Activated CD4-positive, alpha-beta T cell treated with anti-CD3 and anti-CD28 coated beads for 1 hour (primary cell): ENCODE results near the gene METTL17.
"Not testable (repeated sequence)": the region's sequence is repeated elsewhere in the genome, so short reads cannot be mapped to it uniquely, and the experiment has no call there.

Experiments
- DNase-seq: peaks from one replicate; pipeline ENCODE4 v3.0.0-alpha.2; 2020

METTL17 gene

GRCh38 chr14:20997115-20997514, 7.3 kb downstream of the METTL17 start:
- no peak for DNase-seq

GRCh38 chr14:20997564-20997963, 7.8 kb downstream of the METTL17 start:
- DNase-seq: no peak

DNA sequence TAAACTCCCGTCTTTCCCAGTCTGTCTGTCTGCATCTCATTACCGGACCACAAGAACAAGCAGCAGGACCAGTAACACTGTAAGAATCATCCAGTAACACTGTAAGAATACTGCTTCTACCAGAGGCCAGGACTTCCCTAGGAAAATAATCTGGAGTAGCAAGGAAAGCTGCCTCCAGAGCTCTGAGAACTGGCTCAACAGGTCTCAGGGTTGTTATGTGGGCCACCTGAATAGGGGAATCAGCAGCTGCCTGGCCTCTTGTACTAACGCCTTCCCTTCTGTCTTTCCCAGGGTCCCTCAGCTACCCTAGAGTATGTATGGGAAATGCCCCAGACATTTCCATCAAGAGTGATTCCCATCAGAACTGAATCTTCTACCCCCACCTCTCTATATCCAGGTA, 8.4 kb downstream of the METTL17 start:
- DNase-seq: no peak

DNA sequence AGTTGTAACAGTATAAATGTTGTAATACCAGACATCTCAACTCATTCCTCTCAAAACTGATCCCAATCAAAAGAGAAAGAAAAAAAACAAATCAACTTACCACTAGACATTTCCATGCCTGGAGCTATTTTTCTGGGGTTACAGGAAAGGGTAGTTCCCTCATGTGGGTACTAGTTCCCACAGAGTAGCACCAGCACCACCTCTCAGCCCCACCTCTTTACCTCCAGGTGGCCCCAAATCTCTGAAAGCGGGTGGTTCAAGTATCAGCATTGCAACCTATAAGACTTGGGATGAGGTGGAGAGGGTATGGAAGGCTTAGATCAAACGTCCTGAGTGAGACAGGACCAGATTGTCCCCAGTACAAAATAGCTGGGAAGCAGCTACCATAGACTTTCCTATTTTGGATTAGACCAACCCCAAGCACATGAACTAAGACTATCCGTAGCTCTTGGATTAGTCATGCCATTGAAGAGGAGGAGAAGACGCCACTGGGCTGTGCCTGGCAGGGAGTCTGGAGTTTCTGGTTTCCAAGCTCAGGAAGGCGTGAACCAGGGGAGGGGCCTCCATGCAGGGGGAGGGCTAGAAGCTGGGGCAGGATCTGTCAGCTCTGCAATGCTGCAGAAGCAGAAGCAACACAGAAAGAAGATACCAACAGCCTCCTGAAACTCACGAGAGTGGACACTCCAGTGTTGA, 9.0 kb downstream of the METTL17 start, which contains the start of gene SLC39A2:
Gene SLC39A2 (plus strand): TSS at position 620 of the 693 bp plus-strand sequence. CDS start 154 bp downstream, outside the sequence.
- DNase-seq: no peak

GRCh38 chr14:20999591-20999990, 9.8 kb downstream of the METTL17 start:
- no peak for DNase-seq

DNA sequence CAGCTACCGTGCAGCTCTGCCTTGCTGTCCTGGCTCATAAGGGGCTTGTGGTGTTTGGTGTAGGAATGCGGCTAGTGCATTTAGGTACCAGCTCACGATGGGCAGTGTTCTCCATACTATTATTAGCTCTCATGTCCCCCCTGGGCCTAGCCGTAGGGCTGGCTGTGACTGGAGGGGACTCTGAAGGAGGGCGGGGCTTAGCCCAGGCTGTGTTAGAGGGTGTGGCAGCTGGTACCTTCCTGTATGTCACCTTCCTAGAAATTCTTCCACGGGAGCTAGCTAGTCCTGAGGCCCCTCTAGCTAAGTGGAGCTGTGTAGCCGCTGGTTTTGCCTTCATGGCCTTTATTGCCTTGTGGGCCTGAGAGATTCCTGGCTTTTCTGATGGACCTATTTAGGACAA, 11.4 kb downstream of the METTL17 start:
- no peak for DNase-seq

GRCh38 chr14:21003788-21004346, 14.1 kb downstream of the METTL17 start:
- no peak for DNase-seq

GRCh38 chr14:21009721-21010120, 19.9 kb downstream of the METTL17 start:
- DNase-seq: not testable (repeated sequence)

GRCh38 chr14:21011136-21011535, 21.4 kb downstream of the METTL17 start:
- DNase-seq: no peak

DNA sequence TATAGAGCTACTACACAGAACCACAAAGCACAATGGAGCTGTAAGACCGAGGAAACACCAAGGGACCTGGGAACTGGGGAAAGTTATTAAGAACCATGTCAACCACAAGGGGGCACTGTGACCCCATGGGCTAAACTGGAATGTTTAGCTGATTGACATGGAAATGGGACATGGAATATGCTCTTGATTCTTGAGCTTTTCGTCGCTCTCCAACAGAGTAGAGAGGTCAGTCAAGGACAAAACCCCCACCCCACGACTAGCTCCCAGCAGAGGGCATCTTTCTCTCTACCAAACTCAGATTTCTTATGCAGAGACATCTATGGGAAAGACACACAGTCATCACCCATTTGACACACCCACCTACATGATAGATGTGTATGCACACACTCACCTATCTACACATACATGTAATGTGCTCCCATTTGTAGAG, 25.0 kb downstream of the METTL17 start:
- peak; percentile 68 for DNase-seq

DNA sequence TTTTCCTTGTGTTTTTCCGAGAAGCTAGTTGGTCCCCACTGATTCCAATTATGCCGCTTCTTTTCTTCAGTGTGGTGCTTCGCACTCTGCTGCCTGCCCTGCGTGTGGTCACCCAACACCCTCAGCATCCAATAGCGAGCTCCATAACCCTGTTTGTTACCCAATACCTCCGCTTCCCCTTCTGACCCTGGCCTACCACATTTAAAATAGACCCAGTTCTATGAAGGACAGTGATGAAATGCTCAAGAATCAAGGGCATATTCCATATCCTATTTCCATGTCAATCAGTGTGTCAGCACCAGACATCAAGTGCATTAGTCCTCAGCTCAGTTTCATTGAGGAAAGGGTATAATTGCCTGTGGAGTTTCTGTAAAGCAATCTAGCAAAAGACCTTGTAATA, 25.5 kb downstream of the METTL17 start:
- no peak for DNase-seq

DNA sequence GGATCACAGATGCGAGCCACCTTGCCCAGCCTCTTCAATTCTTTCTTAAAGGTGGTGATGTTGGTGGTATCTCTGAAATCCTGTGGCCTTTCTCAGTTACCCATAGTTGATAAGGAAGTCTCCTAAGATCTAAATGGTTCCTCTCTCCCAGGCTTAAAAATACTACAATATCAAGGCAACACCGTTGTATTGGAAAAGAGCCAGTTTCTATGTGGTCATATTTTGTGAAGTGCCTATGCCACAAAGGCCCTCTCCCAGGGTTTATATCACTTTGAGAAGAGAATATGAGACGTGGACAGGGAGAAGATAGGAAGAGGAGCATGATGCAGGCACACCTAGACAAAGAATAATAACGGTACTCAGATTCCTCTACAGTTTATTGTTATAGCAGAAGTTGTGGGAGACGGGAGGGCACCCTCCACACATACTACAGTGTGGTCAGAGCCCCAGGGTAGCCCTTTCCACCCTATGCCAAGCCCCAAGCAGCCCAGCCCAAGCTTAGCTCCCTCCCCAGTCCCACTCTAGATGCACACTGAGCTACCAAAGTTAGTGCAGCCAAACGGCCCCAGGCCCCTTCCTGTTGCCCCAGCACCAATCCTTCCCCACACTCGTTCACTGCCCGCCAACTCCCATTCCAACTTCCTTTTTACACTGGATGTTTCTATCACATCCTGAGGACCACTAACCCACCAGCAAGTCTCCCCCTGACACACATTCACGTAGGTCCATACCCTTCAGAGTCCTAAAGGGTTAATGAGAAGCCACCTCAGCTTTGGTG, 26.8 kb downstream of the METTL17 start:
- no peak for DNase-seq

DNA sequence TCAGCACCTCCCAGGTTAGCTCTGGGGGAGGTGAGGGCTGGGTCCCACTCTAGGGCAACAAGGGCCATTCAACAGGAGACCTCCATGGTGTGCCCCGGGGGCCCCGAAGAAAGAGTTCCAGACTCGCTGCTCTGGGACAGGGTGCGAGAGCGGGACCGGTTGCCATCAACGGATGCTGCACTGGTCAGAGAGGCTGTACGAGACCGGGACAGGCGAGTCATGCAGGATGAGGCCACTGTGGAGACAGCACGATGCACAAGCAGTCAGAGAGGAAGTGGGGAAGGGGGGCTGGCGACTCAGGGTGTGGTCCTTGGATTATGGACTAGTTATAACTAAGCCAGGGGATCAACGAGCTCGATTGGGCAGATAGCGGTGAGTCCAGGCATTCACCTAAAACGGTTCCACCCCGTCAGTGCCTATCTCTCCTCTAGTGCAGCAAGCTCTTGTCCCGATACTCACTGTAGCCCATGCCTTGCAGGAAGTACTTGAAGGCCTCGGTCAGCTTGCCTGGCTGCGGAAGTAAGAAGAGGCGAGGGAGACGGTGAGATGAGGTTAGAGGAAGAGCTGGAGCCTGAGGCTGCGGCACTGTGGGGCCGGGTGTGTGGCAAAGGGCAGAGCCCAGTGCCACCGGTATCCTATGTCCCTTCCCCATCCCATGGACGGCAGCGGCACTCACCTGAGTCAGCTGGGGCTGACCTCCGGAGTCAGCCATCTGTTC, 27.9 kb downstream of the METTL17 start:
- no peak for DNase-seq

DNA sequence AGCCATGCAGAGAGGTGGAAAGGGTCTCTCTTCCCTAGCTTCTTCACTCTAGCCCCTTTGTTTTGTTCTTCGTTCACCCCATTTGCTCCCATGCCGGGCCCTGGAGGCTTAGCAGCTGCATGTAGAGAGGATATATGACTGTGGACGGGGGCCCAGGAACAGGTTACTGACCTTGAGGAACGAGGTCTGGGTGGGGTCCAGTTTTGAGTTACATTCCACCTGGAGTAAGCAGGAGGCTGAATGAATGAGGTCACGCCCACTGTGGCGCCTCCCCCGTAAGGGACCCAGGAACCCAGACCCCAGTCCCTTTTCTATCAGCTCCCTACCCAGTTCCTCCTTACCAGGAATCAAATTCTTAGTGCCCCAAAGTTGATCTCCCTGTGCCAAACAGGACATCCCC, 28.5 kb downstream of the METTL17 start:
- no peak for DNase-seq

- DNase-seq: no peak
These were observed 29.0 kb downstream of the METTL17 start for GRCh38 chr14:21018781-21019180.

DNA sequence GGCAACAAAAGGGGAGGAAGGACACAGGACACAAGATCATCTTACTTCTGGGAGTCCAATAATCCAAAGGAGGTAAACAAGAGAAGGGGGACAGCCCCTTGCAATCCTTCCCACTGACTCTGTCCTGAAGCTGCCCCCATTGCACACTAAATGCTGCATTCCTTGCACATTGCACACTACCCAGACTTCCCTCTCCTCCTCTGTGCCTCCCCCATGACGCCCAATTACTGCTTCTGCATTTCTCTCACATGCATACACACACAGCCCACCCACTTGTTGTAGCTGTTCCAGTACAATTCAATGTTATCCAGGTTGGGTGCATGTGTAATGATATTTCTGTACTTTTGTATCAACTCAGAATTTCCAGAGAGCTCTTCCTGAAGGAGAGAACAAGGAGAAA, 29.6 kb downstream of the METTL17 start:
- no peak for DNase-seq

DNA sequence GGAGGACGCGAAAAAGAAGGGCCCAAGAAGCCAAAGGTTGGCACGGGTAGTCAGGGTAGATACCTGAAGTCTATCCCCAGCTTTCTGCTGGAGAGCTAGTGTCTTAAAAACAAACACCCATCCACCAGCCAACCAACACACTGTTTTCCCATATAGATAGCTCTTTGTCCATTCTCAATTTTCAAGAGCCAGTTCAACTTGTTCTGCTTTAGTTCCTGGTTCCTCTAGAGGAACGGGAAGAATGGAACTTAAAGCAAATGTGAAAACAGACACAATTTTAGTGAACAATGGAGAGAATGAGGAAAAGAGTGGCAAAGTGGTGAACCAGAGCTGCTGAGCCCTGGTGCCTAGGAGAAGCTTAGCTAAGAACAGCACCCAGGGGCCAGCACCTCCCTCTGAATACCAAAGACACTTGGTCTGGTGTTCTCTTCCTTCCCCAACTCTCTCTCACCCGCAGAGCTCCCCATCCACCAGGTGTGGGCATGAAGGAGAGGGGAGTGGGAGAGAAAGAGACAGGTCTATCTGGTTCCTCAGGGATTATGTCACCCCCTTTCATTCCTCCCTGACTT, 31.3 kb downstream of the METTL17 start:
- no peak for DNase-seq

DNA sequence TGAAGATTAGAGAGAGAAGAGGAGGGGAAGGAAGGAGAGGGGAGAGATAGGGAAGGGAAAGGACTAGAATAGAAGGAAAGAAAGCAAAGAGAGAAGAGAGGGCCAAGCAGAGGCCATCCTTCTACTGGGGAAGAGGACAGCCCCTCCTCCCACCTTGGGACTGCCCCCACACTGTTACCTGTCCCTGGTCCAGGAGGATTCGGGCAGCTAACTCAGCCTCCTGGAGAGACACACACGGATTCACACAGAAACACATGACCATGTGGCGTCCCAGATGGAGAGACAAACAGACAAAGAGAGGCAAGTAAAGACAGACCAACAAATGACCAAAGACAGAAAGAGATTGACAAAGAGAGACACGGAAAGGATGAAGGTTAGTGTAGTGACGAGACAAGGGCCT, 32.9 kb downstream of the METTL17 start:
- no peak for DNase-seq

- no peak for DNase-seq
These were observed 33.4 kb downstream of the METTL17 start for GRCh38 chr14:21023174-21023573.

- no peak for DNase-seq
These were observed 34.2 kb downstream of the METTL17 start for GRCh38 chr14:21023817-21024584.

- DNase-seq: peak; percentile 61
These were observed 35.0 kb downstream of the METTL17 start, which contains the start of gene NDRG2 for GRCh38 chr14:21024585-21025370. TSS of gene NDRG2 (minus strand) at chr14:21025061. CDS start at chr14:21023315, 1,746 bp downstream.
